SKM-1 (cell line): ENCODE results near the gene KLK3.
"Not testable (repeated sequence)": the region's sequence is repeated elsewhere in the genome, so short reads cannot be mapped to it uniquely, and the experiment has no call there.

Source experiments
- DNase-seq: peaks from one replicate; lab custom pipeline; 2025; ENCODE audit not compliant: unreplicated experiment; lab: John Stamatoyannopoulos, UW

The KLK3 gene

DNA sequence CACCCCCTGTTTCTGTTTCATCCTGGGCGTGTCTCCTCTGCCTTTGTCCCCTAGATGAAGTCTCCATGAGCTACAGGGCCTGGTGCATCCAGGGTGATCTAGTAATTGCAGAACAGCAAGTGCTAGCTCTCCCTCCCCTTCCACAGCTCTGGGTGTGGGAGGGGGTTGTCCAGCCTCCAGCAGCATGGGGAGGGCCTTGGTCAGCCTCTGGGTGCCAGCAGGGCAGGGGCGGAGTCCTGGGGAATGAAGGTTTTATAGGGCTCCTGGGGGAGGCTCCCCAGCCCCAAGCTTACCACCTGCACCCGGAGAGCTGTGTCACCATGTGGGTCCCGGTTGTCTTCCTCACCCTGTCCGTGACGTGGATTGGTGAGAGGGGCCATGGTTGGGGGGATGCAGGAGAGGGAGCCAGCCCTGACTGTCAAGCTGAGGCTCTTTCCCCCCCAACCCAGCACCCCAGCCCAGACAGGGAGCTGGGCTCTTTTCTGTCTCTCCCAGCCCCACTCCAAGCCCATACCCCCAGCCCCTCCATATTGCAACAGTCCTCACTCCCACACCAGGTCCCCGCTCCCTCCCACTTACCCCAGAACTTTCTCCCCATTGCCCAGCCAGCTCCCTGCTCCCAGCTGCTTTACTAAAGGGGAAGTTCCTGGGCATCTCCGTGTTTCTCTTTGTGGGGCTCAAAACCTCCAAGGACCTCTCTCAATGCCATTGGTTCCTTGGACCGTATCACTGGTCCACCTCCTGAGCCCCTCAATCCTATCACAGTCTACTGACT lies at the start of gene KLK3:
TSS of gene KLK3 (plus strand) at position 280 of the 775 bp plus-strand sequence. CDS start at position 321, 41 bp downstream.
- no peak for DNase-seq

DNA sequence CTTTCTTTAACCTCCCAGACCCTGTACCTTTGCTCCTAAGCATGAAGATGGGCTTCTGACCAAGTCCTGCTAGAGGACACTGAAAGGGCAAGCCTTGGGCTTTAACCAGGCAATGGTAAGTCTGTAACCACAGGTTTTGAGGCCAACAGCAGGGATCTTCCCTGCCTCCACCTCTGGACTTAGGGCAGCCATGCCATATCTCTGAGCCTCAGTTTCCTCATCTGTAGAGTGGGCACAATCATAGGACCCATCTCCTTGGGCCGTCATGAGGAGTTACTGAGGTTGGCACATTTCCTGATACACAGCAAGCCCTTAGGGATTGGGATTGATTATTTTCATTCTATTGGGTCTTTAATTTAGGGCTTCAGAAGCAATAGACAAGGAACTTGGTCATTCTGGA lies 45.9 kb upstream of the KLK3 start:
- DNase-seq, result no peak

DNA sequence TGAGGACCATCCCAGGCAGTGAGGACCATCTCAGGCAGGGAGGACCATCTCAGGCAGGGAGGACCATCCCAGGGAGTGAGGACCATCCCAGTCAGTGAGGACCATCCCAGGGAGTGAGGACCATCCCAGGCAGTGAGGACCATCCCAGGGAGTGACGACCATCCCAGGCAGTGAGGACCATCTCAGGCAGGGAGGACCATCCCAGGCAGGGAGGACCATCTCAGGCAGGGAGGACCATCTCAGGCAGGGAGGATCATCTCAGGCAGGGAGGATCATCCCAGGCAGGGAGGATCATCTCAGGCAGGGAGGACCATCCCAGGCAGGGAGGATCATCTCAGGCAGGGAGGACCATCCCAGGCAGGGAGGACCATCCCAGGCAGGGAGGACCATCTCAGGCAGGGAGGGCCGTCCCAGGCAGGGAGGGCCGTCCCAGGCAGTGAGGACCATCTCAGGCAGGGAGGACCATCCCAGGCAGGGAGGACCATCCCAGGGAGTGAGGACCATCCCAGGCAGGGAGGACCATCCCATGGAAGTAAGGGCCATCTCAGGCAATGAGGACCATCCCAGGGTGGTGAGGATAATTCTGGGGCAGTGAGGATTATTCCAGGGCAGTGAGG lies 43.0 kb upstream of the KLK3 start:
- not testable (repeated sequence) for DNase-seq

- DNase-seq, result no peak
These were observed 42.2 kb upstream of the KLK3 start for GRCh38 chr19:50812474-50812873.

DNA sequence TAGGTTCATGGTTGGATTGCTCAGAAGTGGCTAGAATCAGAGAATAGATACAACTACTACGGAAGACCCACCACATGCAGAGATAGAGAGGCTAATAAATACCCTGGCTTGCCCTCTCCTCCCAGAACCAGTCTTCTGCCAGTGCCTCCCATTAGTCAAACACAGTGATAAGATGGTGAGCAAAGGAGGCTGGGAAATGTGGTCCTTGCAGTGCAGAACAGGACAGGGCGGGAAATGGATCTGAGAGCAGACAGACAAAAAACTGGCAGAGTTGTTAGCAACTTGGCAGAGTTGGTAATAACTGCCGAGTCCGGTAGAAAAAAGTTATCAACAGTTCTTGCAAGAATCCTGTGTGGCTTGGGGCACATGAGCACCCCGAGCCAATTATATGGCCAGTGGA lies 39.8 kb upstream of the KLK3 start:
- no peak for DNase-seq

- DNase-seq, result no peak
These were observed 39.3 kb upstream of the KLK3 start for GRCh38 chr19:50815439-50815838.

GRCh38 chr19:50817941-50818858 lies 36.5 kb upstream of the KLK3 start:
- DNase-seq, result no peak

DNA sequence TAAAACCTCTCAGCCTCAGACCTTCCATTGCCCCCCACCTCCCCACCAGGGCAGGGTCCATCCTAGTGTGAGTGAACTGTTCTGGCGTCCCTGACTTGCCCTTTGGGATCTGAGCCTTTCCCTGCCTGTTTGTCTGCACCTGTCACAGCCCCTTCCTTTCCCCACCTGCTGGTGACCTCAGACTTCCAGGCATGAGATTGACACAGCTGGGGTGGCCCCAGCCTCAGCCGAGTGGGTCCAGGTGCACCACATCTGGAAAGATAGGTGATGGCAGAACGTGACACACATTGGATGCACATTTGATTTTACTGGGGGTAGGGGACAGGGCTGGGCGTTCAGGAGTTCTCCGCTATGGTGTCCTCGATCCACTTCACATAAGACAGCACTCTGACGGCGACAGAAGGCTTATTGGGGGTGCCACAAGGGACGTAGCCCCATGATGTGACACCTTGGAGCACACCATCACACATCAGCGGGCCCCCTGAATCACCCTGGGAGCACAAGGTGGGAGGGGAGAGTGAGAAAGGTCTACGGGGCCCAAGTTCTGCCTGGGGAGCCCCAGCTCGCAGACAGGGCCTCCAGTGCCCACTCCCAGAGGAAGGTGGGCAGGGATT lies 35.7 kb upstream of the KLK3 start:
- no peak for DNase-seq

- no peak for DNase-seq
These were observed 35.1 kb upstream of the KLK3 start for GRCh38 chr19:50819636-50820035.

- no peak for DNase-seq
These were observed 34.6 kb upstream of the KLK3 start for GRCh38 chr19:50820086-50820485.

GRCh38 chr19:50820549-50821247 lies 34.0 kb upstream of the KLK3 start:
- DNase-seq, result peak; percentile 5

- DNase-seq, result no peak
These were observed 33.5 kb upstream of the KLK3 start for GRCh38 chr19:50821248-50821612.

GRCh38 chr19:50821622-50822021 lies 33.1 kb upstream of the KLK3 start:
- DNase-seq, result no peak

- no peak for DNase-seq
These were observed 32.0 kb upstream of the KLK3 start for GRCh38 chr19:50822661-50823208.

DNA sequence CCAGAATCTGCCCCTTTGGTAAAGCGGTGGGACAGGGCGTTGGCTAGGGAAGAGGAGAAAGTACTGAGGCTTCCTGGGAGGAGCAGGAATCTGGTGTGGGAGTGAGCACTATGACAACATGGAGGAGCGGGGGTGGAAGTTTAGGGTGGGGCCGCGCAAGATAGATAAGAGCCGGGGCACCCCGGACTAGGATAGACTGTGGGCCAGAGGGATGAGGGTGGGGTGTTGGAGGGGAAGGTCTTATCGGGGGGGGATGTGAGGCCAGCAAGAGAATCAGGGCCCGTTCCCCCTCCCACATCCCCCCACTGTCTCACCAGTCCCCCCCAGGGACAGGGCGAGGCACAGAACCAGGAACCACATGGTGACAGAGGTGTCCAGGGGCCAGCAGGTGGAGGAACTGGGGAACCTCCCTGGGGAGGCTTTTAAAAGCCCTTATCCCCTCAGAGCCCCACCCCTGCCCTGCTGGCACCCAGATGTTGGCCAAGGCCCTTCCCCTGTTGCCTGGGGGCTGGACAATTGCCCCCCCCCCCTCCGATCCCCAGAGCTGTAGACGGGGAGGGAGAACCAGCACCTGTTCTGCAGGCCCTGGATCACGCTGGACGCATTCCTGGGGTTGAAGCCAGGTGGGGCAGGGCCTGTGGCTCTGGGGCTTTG lies 31.2 kb upstream of the KLK3 start, which contains the start of gene KLK1:
TSS of gene KLK1 (minus strand) at position 399 of the 654 bp plus-strand sequence. CDS start at position 360, 39 bp downstream.
- DNase-seq, result no peak

DNA sequence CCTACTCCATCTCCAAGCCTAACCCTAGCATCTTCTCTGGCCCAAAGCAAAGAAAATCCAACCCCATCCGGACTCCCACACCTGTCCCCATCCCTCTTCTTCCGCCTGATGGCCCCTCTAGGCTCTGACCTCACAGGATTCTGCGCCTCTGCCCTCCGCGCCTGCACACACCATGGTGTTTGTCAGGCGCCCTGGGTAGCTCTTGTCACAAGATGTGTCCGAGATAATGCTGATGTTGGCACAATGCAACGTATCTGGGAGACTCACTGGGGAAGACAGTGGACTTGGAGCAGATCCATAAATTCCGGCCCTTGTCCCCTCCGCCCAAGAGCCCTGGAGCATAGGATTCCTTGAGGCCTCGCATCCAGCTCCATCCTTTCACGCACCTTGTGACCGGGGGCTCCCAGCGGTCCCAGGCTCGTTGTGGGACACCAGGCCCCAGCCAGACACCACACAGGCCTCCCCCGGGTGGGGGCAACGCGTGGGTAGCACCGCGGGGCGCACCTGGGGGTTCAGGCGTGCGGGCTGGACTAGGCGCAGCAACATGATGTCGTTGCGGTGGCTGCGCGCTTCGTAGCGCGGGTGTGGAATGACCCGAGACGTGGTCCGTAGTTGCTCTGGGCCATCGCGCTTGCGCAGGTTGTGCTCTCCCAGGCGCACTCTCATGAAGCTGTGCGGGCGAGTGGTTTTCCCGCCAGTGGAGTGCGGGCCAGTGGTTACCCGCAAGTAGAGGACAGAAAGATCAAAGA lies 28.0 kb upstream of the KLK3 start:
- no peak for DNase-seq

DNA sequence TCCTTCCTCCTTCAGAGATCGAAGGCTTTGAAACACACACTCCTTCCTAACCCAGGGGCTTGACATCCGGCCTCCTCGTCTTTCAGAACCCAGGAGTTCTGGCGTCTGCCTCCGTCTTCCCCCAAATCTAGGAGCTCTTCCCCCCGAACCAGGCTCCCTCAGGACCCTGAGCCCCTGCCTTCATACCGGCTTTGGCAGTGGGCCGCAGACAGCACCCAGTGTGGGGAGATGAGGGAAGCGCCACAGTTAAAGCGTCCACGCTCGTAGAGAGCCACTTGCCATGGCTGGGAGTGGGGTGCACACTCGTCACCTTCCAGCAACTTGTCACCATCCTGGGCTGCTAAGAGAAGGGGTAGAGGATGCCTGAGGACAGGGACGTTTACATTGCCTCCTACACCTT lies 27.2 kb upstream of the KLK3 start:
- DNase-seq, result no peak

GRCh38 chr19:50829801-50830200 lies 24.9 kb upstream of the KLK3 start:
- DNase-seq, result no peak
